Keratinocyte (primary cell): ENCODE measurements around the gene TRAF7. TPM values are rescaled to one million over a fixed set of nuclear protein-coding genes. Genes with fewer than 3 reads are reported as not detected.
A peak's percentile ranks its signal among the peaks of the same experiment; 100 is the strongest.
"Not testable (repeated sequence)": the region's sequence is repeated elsewhere in the genome, so short reads cannot be mapped to it uniquely, and the experiment has no call there.

Experiments
- DNase-seq: peaks from one replicate; pipeline ENCODE4 v3.0.0-alpha.2; 2011; ENCODE audit warnings: low read depth, missing footprints, low spot score
- FAIRE-seq: peaks from 2 replicates; lab custom pipeline; 2011; peaks lifted over from hg19 to GRCh38; lab: Jason Lieb, UNC
- H2AFZ ChIP-seq: 2 replicates; pipeline ENCODE4 v1.6.0; 2012; ENCODE audit warnings: low read length, control low read depth, inconsistent platforms; ENCODE audit not compliant: control insufficient read depth
- H3K27ac ChIP-seq: 2 replicates; pipeline ENCODE4 v1.5.1; 2011; ENCODE audit warnings: low read length; ENCODE audit not compliant: control insufficient read depth, insufficient read depth
- H3K27me3 ChIP-seq: 3 replicates; pipeline ENCODE4 v1.6.0; 2011; ENCODE audit warnings: low read length; ENCODE audit not compliant: control insufficient read depth, insufficient read depth; ENCODE audit errors: extremely low read depth
- H3K36me3 ChIP-seq, 2 experiments: 2 replicates in 1 of 2; 3 replicates in 1 of 2; pipeline ENCODE4 v1.5.1; 2011; ENCODE audit warnings: low read length in 2 of 2, mild to moderate bottlenecking in 1 of 2; ENCODE audit not compliant: control insufficient read depth in 2 of 2, insufficient read depth in 2 of 2; ENCODE audit errors: extremely low read depth in 1 of 2
- H3K4me1 ChIP-seq: 3 replicates; pipeline ENCODE4 v1.5.1; 2011; ENCODE audit warnings: low read length; ENCODE audit not compliant: control insufficient read depth, insufficient read depth; ENCODE audit errors: extremely low read depth
- H3K4me2 ChIP-seq: 3 replicates; pipeline ENCODE4 v1.6.0; 2011; ENCODE audit warnings: low read depth, low read length; ENCODE audit not compliant: control insufficient read depth, insufficient read depth; ENCODE audit errors: extremely low read depth
- H3K4me3 ChIP-seq, 3 experiments: fragments of 200-600 bp in 1 of 3; sonication (generic) in 1 of 3; 2 replicates in 2 of 3; 3 replicates in 1 of 3; pipeline ENCODE4 v1.5.1; 2011 to 2016; ENCODE audit warnings: low read length in 3 of 3, mild to moderate bottlenecking in 3 of 3, control low read depth in 2 of 3, inconsistent platforms in 1 of 3, low read depth in 1 of 3, mixed read lengths in 1 of 3, mixed run types in 1 of 3, moderate library complexity in 1 of 3; ENCODE audit not compliant: control insufficient read depth in 2 of 3, insufficient read depth in 2 of 3; ENCODE audit errors: extremely low read depth in 1 of 3
- H3K79me2 ChIP-seq: 2 replicates; pipeline ENCODE4 v1.6.0; 2012; ENCODE audit warnings: low read length; ENCODE audit not compliant: control insufficient read depth, insufficient read depth
- H3K9ac ChIP-seq: 3 replicates; pipeline ENCODE4 v1.6.0; 2011; ENCODE audit warnings: low read length; ENCODE audit not compliant: control insufficient read depth, insufficient read depth; ENCODE audit errors: extremely low read depth
- H3K9me1 ChIP-seq: 3 replicates; pipeline ENCODE4 v1.6.0; 2011; ENCODE audit warnings: low read length; ENCODE audit not compliant: control insufficient read depth, insufficient read depth; ENCODE audit errors: extremely low read depth
- H3K9me3 ChIP-seq: 2 replicates; pipeline ENCODE4 v1.5.1; 2012; ENCODE audit warnings: low read depth, low read length; ENCODE audit not compliant: control insufficient read depth
- H4K20me1 ChIP-seq: 3 replicates; pipeline ENCODE4 v1.6.0; 2011; ENCODE audit warnings: low read length; ENCODE audit not compliant: control insufficient read depth, insufficient read depth; ENCODE audit errors: extremely low read depth
- EZH2 ChIP-seq: IDR thresholded peaks from one replicate; pipeline ENCODE4 v1.6.1; 2012; ENCODE audit warnings: inconsistent platforms, mild to moderate bottlenecking, low read length, moderate library complexity
- dilution Hi-C: fragments of 300-500 bp; cut with MboI; formaldehyde crosslinking; loops from one replicate; pipeline ENCODE4 v1.7.0; 2020; ENCODE audit warnings: low sequenced_read_pairs; ENCODE audit not compliant: extremely low pct_ligation_motif_present
- polyA minus RNA-seq, 3 experiments: library from RNA; depleted of rRNA, polyadenylated mRNA; stranded (reverse); fragments of >200 nt; gene quantifications; 1 replicate in 1 of 3; 2 replicates in 1 of 3; 3 replicates in 1 of 3; pipeline ENCODE4 v1.2.3, GENCODE V29; 2011
- polyA plus RNA-seq, 5 experiments: library from polyadenylated mRNA; depleted of rRNA in 3 of 5; stranded (reverse) in 3 of 5; stranded (forward) in 1 of 5; unstranded in 1 of 5; fragments of >200 nt; gene quantifications; 1 replicate in 1 of 5; 2 replicates in 3 of 5; 3 replicates in 1 of 5; pipeline versions ENCODE4 v1.2.1 to v1.2.3, GENCODE V29; 2011 to 2012; ENCODE audit warnings: missing spikeins in 2 of 5, low read depth in 1 of 5, low replicate concordance in 1 of 5

TRAF7 gene
- 38.4 to 52.1 TPM (median 45.9 TPM) in 3 replicates for polyA plus RNA-seq
- 28.3 TPM for polyA plus RNA-seq (2011; ENCODE audit: low read depth)
- 37.3 and 68.2 TPM in 2 replicates for polyA plus RNA-seq (2011; cell fraction: cytosol; rRNA removed)
- 51.7 and 65.5 TPM in 2 replicates for polyA plus RNA-seq (2011; cell fraction: nucleus; rRNA removed)
- 41.9 and 72.5 TPM in 2 replicates for polyA plus RNA-seq (2012; ENCODE audit: low replicate concordance)
- 54.2 to 122 TPM (median 60.8 TPM) in 3 replicates for polyA minus RNA-seq
- 96.1 TPM for polyA minus RNA-seq (2011; cell fraction: cytosol; rRNA and poly(A)+ RNA removed)
- 35.2 and 37.6 TPM in 2 replicates for polyA minus RNA-seq (2011; cell fraction: nucleus; rRNA and poly(A)+ RNA removed)

GRCh38 chr16:2155091-2155950, at the start of gene TRAF7:
TSS of gene TRAF7 (plus strand) at chr16:2155782. CDS start at chr16:2163921, 8,139 bp downstream.
- no peaks in the 10 kb centered on the region for H3K27me3 ChIP-seq
- dilution Hi-C loops = no loop called here
- peaks cover 19 to 31% of the 10 kb centered on the region in 2 experiments for H3K36me3 ChIP-seq
- H3K79me2 ChIP-seq = peaks cover 70% of the 10 kb centered on the region
- peak within 1 kb of the TSS; percentile 93 for H3K4me2 ChIP-seq
- peak within 1 kb of the TSS; percentile 79 for H3K27ac ChIP-seq
- peaks cover 46% of the 10 kb centered on the region for H4K20me1 ChIP-seq
- no peak within 1 kb of the TSS for H2AFZ ChIP-seq
- H3K4me1 ChIP-seq = peaks cover 58% of the 10 kb centered on the region
- no peaks in the 10 kb centered on the region for H3K9me3 ChIP-seq
- H3K4me3 ChIP-seq = peak within 1 kb of the TSS; percentile 91 to 94 (median 93)
- peak; percentile 100 for DNase-seq
- H3K9ac ChIP-seq = peak within 1 kb of the TSS; percentile 94
- no peak for TF ChIP-seq EZH2
- peaks cover 11% of the 10 kb centered on the region for H3K9me1 ChIP-seq
- peak; percentile 85 for FAIRE-seq

- dilution Hi-C loops, FAIRE-seq: not testable (repeated sequence)
Measured at GRCh38 chr16:2106211-2106610, 49.4 kb upstream of the TRAF7 start.

GRCh38 chr16:2107121-2107790, 48.3 kb upstream of the TRAF7 start:
- H3K9ac ChIP-seq, DNase-seq: not testable (repeated sequence)

More at GRCh38 chr16:2106211-2106610, 49.4 kb upstream of the TRAF7 start:
- not testable (repeated sequence) for H3K4me1 ChIP-seq, H3K9ac ChIP-seq, DNase-seq, H3K4me3 ChIP-seq, H2AFZ ChIP-seq, H3K79me2 ChIP-seq, H3K27me3 ChIP-seq, H3K9me3 ChIP-seq, H4K20me1 ChIP-seq, H3K27ac ChIP-seq, H3K9me1 ChIP-seq, H3K4me2 ChIP-seq
- H3K36me3 ChIP-seq = peaks cover 0 to 10% of the 10 kb centered on the region in 2 experiments

GRCh38 chr16:2107791-2108125, 47.8 kb upstream of the TRAF7 start:
- H3K4me3 ChIP-seq, H4K20me1 ChIP-seq, H3K9ac ChIP-seq, H3K27me3 ChIP-seq, H3K27ac ChIP-seq, H3K36me3 ChIP-seq, H3K4me2 ChIP-seq, H3K9me3 ChIP-seq, DNase-seq, H3K4me1 ChIP-seq, H3K79me2 ChIP-seq, dilution Hi-C loops, FAIRE-seq, H2AFZ ChIP-seq, H3K9me1 ChIP-seq: not testable (repeated sequence)

More at GRCh38 chr16:2107121-2107790, 48.3 kb upstream of the TRAF7 start:
- FAIRE-seq, H3K9me1 ChIP-seq, H3K79me2 ChIP-seq, H3K9me3 ChIP-seq, H3K4me2 ChIP-seq, dilution Hi-C loops, H3K36me3 ChIP-seq, H3K4me3 ChIP-seq, H4K20me1 ChIP-seq, H3K27ac ChIP-seq, H3K4me1 ChIP-seq, H3K27me3 ChIP-seq, H2AFZ ChIP-seq: not testable (repeated sequence)
